ENCODE data around the gene CHRNA1.

CHRNA1 gene

GRCh38 chr2:174708713-174709112, 55.6 kb downstream of the CHRNA1 start:
- Histone ChIP-seq H3K36me3 (ENCODE audit: insufficient read depth, low read depth, low read length) (no peaks in the 10 kb centered on the region), H3K9me3 (ENCODE audit: insufficient read depth, low read depth, low read length) (no peaks in the 10 kb centered on the region), H3K27ac (ENCODE audit: low read length) (no peak overlapping the region), H3K27me3 (ENCODE audit: insufficient read depth, low read length) (no peaks in the 10 kb centered on the region), H3K9ac (ENCODE audit: low read depth, low read length) (no peak overlapping the region), H3K4me1 (ENCODE audit: insufficient read depth, low read length) (no peaks in the 10 kb centered on the region), H3K4me3 (ENCODE audit: low read length) (no peak overlapping the region)

DNA sequence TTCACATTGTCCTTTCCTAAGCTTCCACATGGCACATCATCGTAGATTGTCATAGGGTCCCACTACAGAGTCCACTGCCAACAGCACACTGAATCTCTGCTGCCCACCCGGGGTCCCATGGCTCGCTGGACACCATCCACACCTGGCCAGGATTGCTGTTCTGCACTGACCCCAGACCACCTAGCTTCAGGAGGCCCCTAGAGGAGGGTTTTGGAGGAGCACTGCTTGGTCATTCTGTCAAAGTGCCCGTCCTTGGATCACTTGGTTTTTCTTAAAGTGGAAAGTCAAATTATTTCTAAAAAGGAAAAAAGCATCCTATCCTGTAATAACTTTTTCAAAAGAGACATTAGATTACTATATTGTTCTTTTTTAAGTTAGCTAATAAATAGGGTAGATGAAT, 59.0 kb downstream of the CHRNA1 start:
- Histone ChIP-seq H3K9ac (ENCODE audit: low read depth, low read length) (no peak overlapping the region), H3K27ac (ENCODE audit: low read length) (no peak overlapping the region), H3K4me3 (ENCODE audit: low read length) (no peak overlapping the region)

GRCh38 chr2:174704642-174705041, 59.6 kb downstream of the CHRNA1 start:
- no peaks in the 10 kb centered on the region for H3K27me3 ChIP-seq (ENCODE audit: insufficient read depth, low read length)
- H3K36me3 ChIP-seq (ENCODE audit: insufficient read depth, low read depth, low read length): no peaks in the 10 kb centered on the region
- H3K9ac ChIP-seq (ENCODE audit: low read depth, low read length): no peak overlapping the region
- H3K4me1 ChIP-seq (ENCODE audit: insufficient read depth, low read length): no peaks in the 10 kb centered on the region
- no peak overlapping the region for H3K4me3 ChIP-seq (ENCODE audit: low read length)
- H3K9me3 ChIP-seq (ENCODE audit: insufficient read depth, low read depth, low read length): no peaks in the 10 kb centered on the region
- H3K27ac ChIP-seq (ENCODE audit: low read length): no peak overlapping the region

More for the DNA sequence above, 59.0 kb downstream of the CHRNA1 start:
- Histone ChIP-seq H3K4me1 (ENCODE audit: insufficient read depth, low read length) (no peaks in the 10 kb centered on the region), H3K27me3 (ENCODE audit: insufficient read depth, low read length) (no peaks in the 10 kb centered on the region), H3K36me3 (ENCODE audit: insufficient read depth, low read depth, low read length) (no peaks in the 10 kb centered on the region), H3K9me3 (ENCODE audit: insufficient read depth, low read depth, low read length) (no peaks in the 10 kb centered on the region)

DNA sequence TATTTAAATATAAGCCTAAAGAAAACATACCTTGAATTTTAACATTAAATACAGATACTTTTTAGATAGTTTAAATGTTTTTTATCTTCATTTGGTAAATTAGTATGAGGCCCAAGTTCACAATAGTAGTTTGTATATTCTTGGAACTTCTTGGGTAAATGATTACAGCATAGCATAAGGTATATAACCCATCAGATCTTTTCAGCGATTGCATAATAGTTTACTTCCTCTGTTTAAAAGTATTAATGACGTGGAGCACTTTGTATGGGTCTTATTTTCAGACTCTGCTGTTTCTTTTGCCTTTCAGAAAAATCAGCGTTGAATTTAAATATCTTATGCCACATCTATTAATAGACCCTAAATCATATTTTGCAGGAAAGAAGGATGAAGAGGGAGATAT, 60.2 kb downstream of the CHRNA1 start:
- Histone ChIP-seq H3K36me3 (ENCODE audit: insufficient read depth, low read depth, low read length) (no peaks in the 10 kb centered on the region), H3K9me3 (ENCODE audit: insufficient read depth, low read depth, low read length) (no peaks in the 10 kb centered on the region), H3K4me3 (ENCODE audit: low read length) (no peak overlapping the region), H3K4me1 (ENCODE audit: insufficient read depth, low read length) (no peaks in the 10 kb centered on the region), H3K27ac (ENCODE audit: low read length) (no peak overlapping the region), H3K27me3 (ENCODE audit: insufficient read depth, low read length) (no peaks in the 10 kb centered on the region), H3K9ac (ENCODE audit: low read depth, low read length) (no peak overlapping the region)

- H3K36me3 ChIP-seq (ENCODE audit: insufficient read depth, low read depth, low read length): no peaks in the 10 kb centered on the region
- no peaks in the 10 kb centered on the region for H3K4me1 ChIP-seq (ENCODE audit: insufficient read depth, low read length)
- H3K4me3 ChIP-seq (ENCODE audit: low read length): no peak overlapping the region
- H3K9ac ChIP-seq (ENCODE audit: low read depth, low read length): no peak overlapping the region
- H3K9me3 ChIP-seq (ENCODE audit: insufficient read depth, low read depth, low read length): no peaks in the 10 kb centered on the region
- no peaks in the 10 kb centered on the region for H3K27me3 ChIP-seq (ENCODE audit: insufficient read depth, low read length)
- H3K27ac ChIP-seq (ENCODE audit: low read length): no peak overlapping the region
Measured at GRCh38 chr2:174703430-174703829, 60.8 kb downstream of the CHRNA1 start.

GRCh38 chr2:174702541-174702940, 61.7 kb downstream of the CHRNA1 start:
- H3K27me3 ChIP-seq (ENCODE audit: insufficient read depth, low read length): no peaks in the 10 kb centered on the region
- no peaks in the 10 kb centered on the region for H3K36me3 ChIP-seq (ENCODE audit: insufficient read depth, low read depth, low read length)
- no peak overlapping the region for H3K27ac ChIP-seq (ENCODE audit: low read length)
- no peaks in the 10 kb centered on the region for H3K4me1 ChIP-seq (ENCODE audit: insufficient read depth, low read length)
- H3K4me3 ChIP-seq (ENCODE audit: low read length): no peak overlapping the region
- no peaks in the 10 kb centered on the region for H3K9me3 ChIP-seq (ENCODE audit: insufficient read depth, low read depth, low read length)
- no peak overlapping the region for H3K9ac ChIP-seq (ENCODE audit: low read depth, low read length)

- no peaks in the 10 kb centered on the region for H3K9me3 ChIP-seq (ENCODE audit: insufficient read depth, low read depth, low read length)
- no peaks in the 10 kb centered on the region for H3K36me3 ChIP-seq (ENCODE audit: insufficient read depth, low read depth, low read length)
Measured at GRCh38 chr2:174699993-174700766, 64.1 kb downstream of the CHRNA1 start.

More at GRCh38 chr2:174699993-174700766, 64.1 kb downstream of the CHRNA1 start:
- no peak overlapping the region for H3K27ac ChIP-seq (ENCODE audit: low read length)
- H3K4me3 ChIP-seq (ENCODE audit: low read length): no peak overlapping the region
- H3K27me3 ChIP-seq (ENCODE audit: insufficient read depth, low read length): no peaks in the 10 kb centered on the region
- H3K9ac ChIP-seq (ENCODE audit: low read depth, low read length): no peak overlapping the region
- no peaks in the 10 kb centered on the region for H3K4me1 ChIP-seq (ENCODE audit: insufficient read depth, low read length)
